Keratinocyte (primary cell): ENCODE data around the gene ZFPL1. TPM values are rescaled to one million over a fixed set of nuclear protein-coding genes. Genes with fewer than 3 reads are reported as not detected.

Experiments
- DNase-seq: peaks from one replicate; pipeline ENCODE4 v3.0.0-alpha.2; 2011; ENCODE audit warnings: low read depth, missing footprints, low spot score
- FAIRE-seq: peaks from 2 replicates; lab custom pipeline; 2011; peaks lifted over from hg19 to GRCh38; lab: Jason Lieb, UNC
- H2AFZ ChIP-seq: 2 replicates; pipeline ENCODE4 v1.6.0; 2012; ENCODE audit warnings: low read length, control low read depth, inconsistent platforms; ENCODE audit not compliant: control insufficient read depth
- H3K27ac ChIP-seq: 2 replicates; pipeline ENCODE4 v1.5.1; 2011; ENCODE audit warnings: low read length; ENCODE audit not compliant: control insufficient read depth, insufficient read depth
- H3K27me3 ChIP-seq: 3 replicates; pipeline ENCODE4 v1.6.0; 2011; ENCODE audit warnings: low read length; ENCODE audit not compliant: control insufficient read depth, insufficient read depth; ENCODE audit errors: extremely low read depth
- H3K36me3 ChIP-seq, 2 experiments: 2 replicates in 1 of 2; 3 replicates in 1 of 2; pipeline ENCODE4 v1.5.1; 2011; ENCODE audit warnings: low read length in 2 of 2, mild to moderate bottlenecking in 1 of 2; ENCODE audit not compliant: control insufficient read depth in 2 of 2, insufficient read depth in 2 of 2; ENCODE audit errors: extremely low read depth in 1 of 2
- H3K4me1 ChIP-seq: 3 replicates; pipeline ENCODE4 v1.5.1; 2011; ENCODE audit warnings: low read length; ENCODE audit not compliant: control insufficient read depth, insufficient read depth; ENCODE audit errors: extremely low read depth
- H3K4me2 ChIP-seq: 3 replicates; pipeline ENCODE4 v1.6.0; 2011; ENCODE audit warnings: low read depth, low read length; ENCODE audit not compliant: control insufficient read depth, insufficient read depth; ENCODE audit errors: extremely low read depth
- H3K4me3 ChIP-seq, 3 experiments: fragments of 200-600 bp in 1 of 3; sonication (generic) in 1 of 3; 2 replicates in 2 of 3; 3 replicates in 1 of 3; pipeline ENCODE4 v1.5.1; 2011 to 2016; ENCODE audit warnings: low read length in 3 of 3, mild to moderate bottlenecking in 3 of 3, control low read depth in 2 of 3, inconsistent platforms in 1 of 3, low read depth in 1 of 3, mixed read lengths in 1 of 3, mixed run types in 1 of 3, moderate library complexity in 1 of 3; ENCODE audit not compliant: control insufficient read depth in 2 of 3, insufficient read depth in 2 of 3; ENCODE audit errors: extremely low read depth in 1 of 3
- H3K79me2 ChIP-seq: 2 replicates; pipeline ENCODE4 v1.6.0; 2012; ENCODE audit warnings: low read length; ENCODE audit not compliant: control insufficient read depth, insufficient read depth
- H3K9ac ChIP-seq: 3 replicates; pipeline ENCODE4 v1.6.0; 2011; ENCODE audit warnings: low read length; ENCODE audit not compliant: control insufficient read depth, insufficient read depth; ENCODE audit errors: extremely low read depth
- H3K9me1 ChIP-seq: 3 replicates; pipeline ENCODE4 v1.6.0; 2011; ENCODE audit warnings: low read length; ENCODE audit not compliant: control insufficient read depth, insufficient read depth; ENCODE audit errors: extremely low read depth
- H3K9me3 ChIP-seq: 2 replicates; pipeline ENCODE4 v1.5.1; 2012; ENCODE audit warnings: low read depth, low read length; ENCODE audit not compliant: control insufficient read depth
- H4K20me1 ChIP-seq: 3 replicates; pipeline ENCODE4 v1.6.0; 2011; ENCODE audit warnings: low read length; ENCODE audit not compliant: control insufficient read depth, insufficient read depth; ENCODE audit errors: extremely low read depth
- EZH2 ChIP-seq: IDR thresholded peaks from one replicate; pipeline ENCODE4 v1.6.1; 2012; ENCODE audit warnings: inconsistent platforms, mild to moderate bottlenecking, low read length, moderate library complexity
- dilution Hi-C: fragments of 300-500 bp; cut with MboI; formaldehyde crosslinking; loops from one replicate; pipeline ENCODE4 v1.7.0; 2020; ENCODE audit warnings: low sequenced_read_pairs; ENCODE audit not compliant: extremely low pct_ligation_motif_present
- polyA plus RNA-seq, 5 experiments: library from polyadenylated mRNA; depleted of rRNA in 3 of 5; stranded (reverse) in 3 of 5; stranded (forward) in 1 of 5; unstranded in 1 of 5; fragments of >200 nt; gene quantifications; 1 replicate in 1 of 5; 2 replicates in 3 of 5; 3 replicates in 1 of 5; pipeline versions ENCODE4 v1.2.1 to v1.2.3, GENCODE V29; 2011 to 2012; ENCODE audit warnings: missing spikeins in 2 of 5, low read depth in 1 of 5, low replicate concordance in 1 of 5
- TF ChIP-seq, protein P1 (sequence below), 3 experiments: IDR thresholded peaks in 1 of 3; conservative IDR thresholded peaks in 1 of 3; optimal IDR thresholded peaks in 1 of 3; 2 replicates in 2 of 3; 3 replicates in 1 of 3; pipeline versions ENCODE3 to v1.5.1; 2011; ENCODE audit warnings: low read length in 3 of 3, mild to moderate bottlenecking in 3 of 3, moderate library complexity in 2 of 3, control low read depth in 1 of 3, inconsistent platforms in 1 of 3; ENCODE audit not compliant: insufficient read depth in 2 of 3; ENCODE audit errors: extremely low read depth in 1 of 3

The ZFPL1 gene
- polyA plus RNA-seq, 1 donor (not counting 4 experiments of a cell fraction or from before 2014, with no cell fraction given) = 15.0 TPM

DNA sequence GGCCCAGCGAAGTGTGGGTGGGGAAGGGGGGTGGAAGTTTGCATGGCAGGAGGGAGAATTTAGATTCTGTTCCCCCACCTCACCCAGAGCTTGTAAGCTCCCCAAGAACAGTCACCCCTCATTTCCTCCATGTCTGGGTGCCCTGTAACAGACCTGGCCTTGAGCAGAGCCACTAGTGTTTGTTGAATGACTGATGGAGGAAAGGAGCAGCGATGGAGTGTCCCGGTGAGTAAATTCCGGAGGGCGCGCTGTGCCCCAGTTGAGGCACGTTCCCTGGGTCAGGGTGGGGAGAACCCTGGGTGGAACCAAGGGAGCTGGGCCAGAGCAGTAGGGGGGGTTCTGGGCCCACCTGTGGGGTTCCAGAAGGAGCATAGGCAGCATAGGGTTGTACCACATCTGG, 26.5 kb upstream of the ZFPL1 start:
- no peaks in the 10 kb centered on the region for H3K36me3 ChIP-seq
- FAIRE-seq (no peak), DNase-seq (no peak)
- no peak overlapping the region for H3K9ac ChIP-seq
- no peaks in the 10 kb centered on the region for H4K20me1 ChIP-seq
- dilution Hi-C loops = no loop called here
- no peak overlapping the region for H3K27ac ChIP-seq
- H3K4me2 ChIP-seq = no peak overlapping the region
- TF ChIP-seq EZH2 = no peak
- TF ChIP-seq, protein P1, sequence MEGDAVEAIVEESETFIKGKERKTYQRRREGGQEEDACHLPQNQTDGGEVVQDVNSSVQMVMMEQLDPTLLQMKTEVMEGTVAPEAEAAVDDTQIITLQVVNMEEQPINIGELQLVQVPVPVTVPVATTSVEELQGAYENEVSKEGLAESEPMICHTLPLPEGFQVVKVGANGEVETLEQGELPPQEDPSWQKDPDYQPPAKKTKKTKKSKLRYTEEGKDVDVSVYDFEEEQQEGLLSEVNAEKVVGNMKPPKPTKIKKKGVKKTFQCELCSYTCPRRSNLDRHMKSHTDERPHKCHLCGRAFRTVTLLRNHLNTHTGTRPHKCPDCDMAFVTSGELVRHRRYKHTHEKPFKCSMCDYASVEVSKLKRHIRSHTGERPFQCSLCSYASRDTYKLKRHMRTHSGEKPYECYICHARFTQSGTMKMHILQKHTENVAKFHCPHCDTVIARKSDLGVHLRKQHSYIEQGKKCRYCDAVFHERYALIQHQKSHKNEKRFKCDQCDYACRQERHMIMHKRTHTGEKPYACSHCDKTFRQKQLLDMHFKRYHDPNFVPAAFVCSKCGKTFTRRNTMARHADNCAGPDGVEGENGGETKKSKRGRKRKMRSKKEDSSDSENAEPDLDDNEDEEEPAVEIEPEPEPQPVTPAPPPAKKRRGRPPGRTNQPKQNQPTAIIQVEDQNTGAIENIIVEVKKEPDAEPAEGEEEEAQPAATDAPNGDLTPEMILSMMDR (optimal IDR thresholded peaks at IDR 0.05 in 1 of 3, IDR thresholded peaks at IDR 0.05 in 1 of 3, conservative IDR thresholded peaks at IDR 0.05 in 1 of 3; ENCODE audit: extremely low read depth in 1 of 3, insufficient read depth in 2 of 3, low read length in 3 of 3) = no peak
- H2AFZ ChIP-seq = no peak overlapping the region
- no peaks in the 10 kb centered on the region for H3K9me1 ChIP-seq
- peaks cover 4% of the 10 kb centered on the region for H3K27me3 ChIP-seq
- no peaks in the 10 kb centered on the region for H3K79me2 ChIP-seq
- no peaks in the 10 kb centered on the region for H3K9me3 ChIP-seq
- no peaks in the 10 kb centered on the region for H3K4me1 ChIP-seq
- no peak overlapping the region for H3K4me3 ChIP-seq

GRCh38 chr11:65058012-65058411, 26.0 kb upstream of the ZFPL1 start:
- no peaks in the 10 kb centered on the region for H3K36me3 ChIP-seq
- no peak overlapping the region for H3K4me3 ChIP-seq
- no peak overlapping the region for H3K4me2 ChIP-seq
- H4K20me1 ChIP-seq = no peaks in the 10 kb centered on the region
- no peak overlapping the region for H2AFZ ChIP-seq
- H3K9me3 ChIP-seq = no peaks in the 10 kb centered on the region
- H3K27ac ChIP-seq = no peak overlapping the region
- H3K79me2 ChIP-seq = no peaks in the 10 kb centered on the region
- H3K9ac ChIP-seq = no peak overlapping the region
- peaks cover 4% of the 10 kb centered on the region for H3K27me3 ChIP-seq
- no peaks in the 10 kb centered on the region for H3K9me1 ChIP-seq
- H3K4me1 ChIP-seq = no peaks in the 10 kb centered on the region
- dilution Hi-C loops = no loop called here
- FAIRE-seq = no peak
- TF ChIP-seq, protein P1 (optimal IDR thresholded peaks at IDR 0.05 in 1 of 3, IDR thresholded peaks at IDR 0.05 in 1 of 3, conservative IDR thresholded peaks at IDR 0.05 in 1 of 3; ENCODE audit: extremely low read depth in 1 of 3, insufficient read depth in 2 of 3, low read length in 3 of 3) = no peak
- no peak for DNase-seq
